ENCODE measurements around the gene MYH14.

The MYH14 gene

GRCh38 chr19:50203281-50204080 lies at the start of gene MYH14:
Gene MYH14 (plus strand): TSS chr19:50203622. CDS start chr19:50210366, 6,744 bp downstream.
- no peak for DNase-seq

DNA sequence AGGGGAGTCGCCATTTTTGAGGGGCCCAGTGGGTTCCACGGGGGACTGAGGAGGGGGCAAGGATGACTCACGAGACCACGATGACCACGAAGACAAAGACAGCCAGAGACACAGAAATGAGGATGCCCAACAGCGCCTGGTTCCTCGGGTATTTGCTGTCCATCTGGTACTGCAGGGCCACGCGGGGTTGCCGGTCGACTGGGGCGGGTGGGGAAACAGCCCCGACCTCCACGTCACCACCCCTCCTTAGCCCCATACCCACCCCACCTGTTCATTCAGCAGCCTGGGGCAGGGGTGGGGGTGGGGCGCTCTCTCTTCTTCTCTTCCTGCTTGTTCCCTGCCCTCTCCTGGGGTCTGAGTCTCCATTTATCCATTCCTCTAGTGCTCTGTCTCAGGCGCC lies 48.9 kb upstream of the MYH14 start:
- no peak for DNase-seq

- DNase-seq = no peak
Observed at GRCh38 chr19:50155520-50156109, 47.8 kb upstream of the MYH14 start.

GRCh38 chr19:50158577-50158976 lies 44.8 kb upstream of the MYH14 start:
- DNase-seq = no peak

DNA sequence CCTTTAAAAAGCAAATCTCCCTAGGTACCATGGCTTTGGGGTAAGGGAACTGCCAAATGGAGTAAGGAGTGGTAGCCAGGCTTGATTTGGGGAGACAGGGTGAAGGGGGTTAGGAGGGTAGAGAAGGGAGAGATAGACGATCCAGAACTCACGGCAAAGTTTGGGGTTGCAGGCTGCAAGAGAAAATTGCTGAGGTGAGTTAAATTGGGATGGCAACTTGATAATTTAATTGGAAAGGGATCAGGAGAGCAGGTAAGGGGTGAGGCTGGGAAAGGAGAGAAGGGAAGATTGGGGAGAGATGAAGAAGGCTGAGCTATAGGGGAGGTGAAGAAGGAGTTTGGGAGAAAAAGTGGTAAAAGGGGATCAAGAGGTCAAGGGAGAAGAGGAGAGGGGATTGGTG lies 44.3 kb upstream of the MYH14 start:
- no peak for DNase-seq

GRCh38 chr19:50162988-50163387 lies 40.4 kb upstream of the MYH14 start, which contains the start of gene IZUMO2:
Gene IZUMO2 (minus strand): TSS chr19:50163281. CDS start chr19:50163194, 87 bp downstream.
- DNase-seq = no peak

DNA sequence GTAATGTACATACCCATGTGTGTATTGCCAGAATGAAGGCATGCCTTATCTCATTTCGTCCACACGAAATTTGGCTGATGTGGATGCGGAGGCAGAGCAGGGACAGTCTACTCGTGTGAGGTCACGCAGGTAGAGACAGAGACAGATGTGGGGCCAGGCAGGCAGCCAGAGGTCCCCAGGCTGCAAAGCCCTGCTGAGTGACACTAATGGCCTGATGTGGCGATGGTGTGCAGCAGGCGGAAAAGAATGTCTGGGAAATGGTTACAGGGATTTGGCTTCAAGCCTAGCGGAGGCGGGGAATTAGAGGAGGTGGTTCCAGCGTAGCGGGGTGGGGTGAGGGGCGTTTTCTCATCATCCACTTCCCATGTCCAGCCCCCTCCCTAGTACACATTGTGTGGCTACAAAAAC lies 36.1 kb upstream of the MYH14 start:
- no peak for DNase-seq

DNA sequence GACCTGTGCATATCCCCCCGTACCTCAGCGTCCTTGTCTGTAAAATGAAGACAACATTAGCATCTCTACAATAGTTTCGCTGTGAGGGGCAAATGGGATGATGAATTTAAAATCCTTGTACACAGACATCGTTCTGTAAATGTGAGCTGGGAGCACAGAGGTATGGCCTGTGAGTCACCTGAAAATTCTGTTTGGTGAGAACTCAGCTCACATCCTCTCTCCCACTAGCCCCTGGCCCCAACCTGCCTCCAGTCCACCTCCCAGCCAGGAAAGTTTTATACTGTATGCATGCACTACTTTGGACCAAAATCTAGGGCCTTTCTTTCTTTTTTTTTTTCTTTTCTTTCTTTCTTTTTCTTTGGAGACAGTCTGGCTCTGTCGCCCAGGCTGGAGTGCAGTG lies 31.7 kb upstream of the MYH14 start:
- no peak for DNase-seq

GRCh38 chr19:50172726-50173125 lies 30.7 kb upstream of the MYH14 start:
- DNase-seq = no peak

DNA sequence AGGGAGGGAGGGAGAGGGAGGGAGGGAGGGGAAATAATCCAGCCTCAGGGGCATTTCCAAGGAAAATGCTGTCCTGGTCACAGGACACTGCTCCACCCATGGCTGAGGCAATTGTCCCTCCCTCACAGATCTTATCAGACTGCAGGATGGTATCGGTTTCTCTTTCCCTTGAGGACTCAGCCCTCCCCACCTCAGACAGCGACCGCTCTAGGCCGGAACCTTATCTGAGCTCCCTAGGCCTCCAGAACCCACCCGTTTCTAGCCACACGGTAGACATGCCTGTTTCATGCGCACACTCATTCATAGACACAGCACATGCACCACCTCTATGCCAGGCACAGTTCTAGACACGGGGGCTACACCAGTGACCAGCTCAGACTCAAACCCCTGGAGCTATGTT lies 30.3 kb upstream of the MYH14 start:
- no peak for DNase-seq

DNA sequence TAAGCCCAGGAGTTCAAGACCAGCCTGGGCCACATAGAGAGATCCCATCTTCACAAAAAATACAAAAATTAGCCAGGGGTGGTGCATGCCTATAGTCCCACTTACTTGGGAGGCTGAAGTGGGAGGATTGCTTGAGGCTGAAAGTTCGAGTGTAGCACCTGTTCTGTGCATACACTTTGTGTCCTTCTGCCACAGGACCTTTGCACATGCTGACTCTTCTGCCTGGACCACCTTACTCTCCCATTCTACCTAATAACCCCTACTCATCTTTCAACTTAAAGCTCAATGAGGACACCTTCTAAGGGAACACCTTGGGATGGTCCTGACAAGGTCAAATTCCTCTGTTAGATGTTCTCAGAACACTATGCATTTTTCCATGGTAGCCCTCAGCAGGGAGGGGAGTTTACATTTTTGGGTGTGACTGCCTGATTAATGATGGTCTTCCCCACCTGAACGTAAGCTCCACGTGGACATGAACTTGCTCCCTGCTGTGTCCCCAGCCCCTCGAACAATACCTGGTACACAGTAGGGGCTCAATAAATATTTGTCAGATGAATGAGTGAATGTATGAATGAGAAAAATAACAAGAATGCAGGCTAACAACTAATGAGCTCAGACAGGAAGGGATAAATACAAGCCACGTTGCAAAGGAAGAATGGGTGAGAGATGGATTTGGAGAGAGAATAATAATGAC lies 29.2 kb upstream of the MYH14 start:
- DNase-seq = no peak

GRCh38 chr19:50175924-50176323 lies 27.5 kb upstream of the MYH14 start:
- DNase-seq = no peak

DNA sequence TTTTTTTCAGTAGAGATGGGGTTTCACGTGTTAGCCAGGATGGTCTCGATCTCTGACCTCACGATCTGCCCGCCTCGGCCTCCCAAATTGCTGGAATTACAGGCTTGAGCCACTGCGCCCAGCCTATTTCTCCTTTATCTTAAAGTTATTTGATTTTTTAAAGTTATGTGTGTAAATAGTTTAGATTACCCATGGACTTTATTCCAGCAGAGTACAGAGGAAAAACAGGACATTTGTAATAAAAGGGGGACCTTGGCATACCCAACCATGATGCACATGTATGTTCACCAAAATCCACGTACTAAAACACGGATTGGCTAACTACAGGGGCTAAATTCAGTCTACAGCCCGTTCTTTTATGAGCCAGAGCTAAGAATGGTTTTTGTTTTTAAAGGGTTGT lies 26.6 kb upstream of the MYH14 start:
- no peak for DNase-seq

GRCh38 chr19:50178320-50178719 lies 25.1 kb upstream of the MYH14 start:
- DNase-seq = no peak

- no peak for DNase-seq
Observed at GRCh38 chr19:50178859-50179537, 24.4 kb upstream of the MYH14 start.

DNA sequence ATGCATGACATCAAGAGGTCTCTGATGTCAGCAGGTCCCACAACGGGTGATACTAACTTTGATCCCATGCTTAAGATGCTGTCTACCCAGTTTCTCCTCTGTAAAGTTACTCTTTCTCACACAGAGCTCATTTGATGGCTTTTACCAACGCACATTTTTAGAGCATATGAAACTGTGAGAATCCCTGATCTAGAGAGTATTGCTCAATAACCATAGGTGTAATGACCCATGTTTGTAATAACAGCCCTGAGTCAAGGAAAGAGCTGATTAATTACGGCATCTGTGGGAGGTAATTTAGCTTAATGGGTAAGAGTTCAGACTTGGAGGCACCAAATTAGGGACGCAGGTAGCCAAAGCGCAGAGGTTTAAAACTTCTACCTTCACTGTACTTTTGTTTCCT lies 22.3 kb upstream of the MYH14 start:
- no peak for DNase-seq

GRCh38 chr19:50184196-50184595 lies 19.2 kb upstream of the MYH14 start:
- DNase-seq = no peak

DNA sequence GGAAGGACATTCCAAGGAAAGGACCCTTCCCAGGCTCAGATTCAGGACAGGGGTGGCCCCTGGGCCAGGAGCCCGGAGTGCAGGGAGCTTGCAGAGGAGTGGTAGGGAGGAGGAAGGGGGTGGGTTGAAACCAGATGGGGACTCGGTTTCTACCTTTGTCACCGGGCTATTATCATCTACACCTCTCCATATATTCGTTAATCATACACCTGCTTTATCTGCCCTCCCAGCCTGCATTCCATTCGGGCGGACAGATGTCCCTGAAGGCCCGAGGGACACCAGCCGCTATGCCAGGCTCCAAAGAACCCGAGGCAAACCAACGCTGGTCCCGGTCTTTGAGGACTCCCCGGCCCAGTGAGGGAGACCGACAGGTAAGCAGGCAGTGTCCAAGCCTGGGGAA lies 15.5 kb upstream of the MYH14 start:
- DNase-seq = no peak

DNA sequence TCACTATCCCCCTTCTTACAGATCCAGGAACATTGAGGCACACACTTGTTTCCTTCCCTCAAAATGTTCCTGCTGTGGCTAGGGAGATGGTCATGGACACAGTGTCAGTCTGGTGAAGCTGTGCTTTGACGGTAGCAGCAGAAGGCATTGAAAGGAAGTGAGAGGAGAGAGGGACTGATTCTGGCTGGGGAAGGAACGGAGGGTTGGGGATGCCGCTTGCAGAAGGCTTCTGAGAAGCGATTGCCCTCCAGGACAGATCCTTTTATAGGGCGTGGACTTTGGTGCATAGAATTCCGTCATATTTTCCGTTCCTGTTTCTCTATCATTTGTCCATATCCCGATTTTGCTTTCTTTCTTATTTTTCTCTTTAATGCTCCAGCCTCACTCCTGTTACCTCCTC lies 14.1 kb upstream of the MYH14 start:
- no peak for DNase-seq

- DNase-seq = no peak
Observed at GRCh38 chr19:50190439-50190891, 13.0 kb upstream of the MYH14 start.

DNA sequence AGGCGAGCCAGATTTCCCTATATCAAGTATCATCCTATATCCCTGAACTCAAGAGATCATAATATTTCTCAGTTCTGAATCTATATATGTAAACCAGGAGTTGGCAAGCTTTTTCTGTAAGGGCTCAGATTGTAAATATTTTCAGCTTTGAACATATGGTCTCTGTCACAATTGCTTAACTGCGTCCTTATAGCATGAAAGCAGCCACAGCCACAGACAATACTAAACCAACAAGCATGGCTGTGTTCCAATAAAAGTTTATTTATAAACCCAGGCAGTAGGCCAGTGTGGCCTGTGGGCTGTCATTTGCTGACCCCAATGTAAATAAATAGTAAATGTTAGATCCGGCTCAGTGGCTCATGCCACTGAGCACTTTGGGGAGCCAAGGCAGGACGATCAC lies 12.2 kb upstream of the MYH14 start:
- no peak for DNase-seq

DNA sequence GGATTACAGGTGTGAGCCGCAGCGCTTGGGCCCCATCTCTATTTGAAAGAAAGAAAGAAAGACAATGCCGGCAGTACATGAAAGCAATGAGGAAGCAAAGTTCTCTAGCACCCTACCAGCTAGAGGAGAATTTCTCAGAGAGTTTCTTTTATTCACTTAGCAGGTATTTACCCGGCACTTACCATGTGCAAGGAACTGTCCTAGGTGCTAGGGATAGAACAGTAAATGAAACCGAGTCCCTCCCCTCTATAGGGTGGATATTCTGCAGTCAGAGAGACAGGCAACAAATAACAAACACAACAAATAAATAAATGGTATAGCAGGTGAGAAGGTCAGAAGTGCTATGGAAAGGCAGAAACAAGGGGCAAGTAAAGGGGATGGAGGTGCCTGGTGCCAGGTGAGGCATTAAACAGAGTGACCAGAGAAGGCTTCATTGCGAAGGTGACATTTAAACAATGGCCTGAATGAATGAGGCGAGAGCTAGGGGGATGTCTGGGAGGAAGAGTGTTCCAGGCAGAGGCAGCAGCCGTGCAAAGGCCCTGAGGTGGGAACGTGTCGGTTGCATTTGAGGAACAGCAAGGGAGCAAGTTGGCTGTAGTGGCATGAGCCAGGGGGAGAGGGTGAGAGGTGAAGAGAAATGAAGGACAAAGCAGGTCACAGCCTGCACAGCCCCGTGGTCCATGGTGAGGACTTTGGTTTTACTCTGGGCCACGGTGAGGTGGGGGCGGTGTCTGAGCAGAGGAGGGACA lies 10.8 kb upstream of the MYH14 start:
- DNase-seq = no peak

GRCh38 chr19:50195224-50195623 lies 8.2 kb upstream of the MYH14 start:
- no peak for DNase-seq
